ENCODE data around the gene PLXNA2.

PLXNA2 gene

GRCh38 chr1:208219659-208220282, 24.4 kb downstream of the PLXNA2 start:
- no peak for FAIRE-seq

DNA sequence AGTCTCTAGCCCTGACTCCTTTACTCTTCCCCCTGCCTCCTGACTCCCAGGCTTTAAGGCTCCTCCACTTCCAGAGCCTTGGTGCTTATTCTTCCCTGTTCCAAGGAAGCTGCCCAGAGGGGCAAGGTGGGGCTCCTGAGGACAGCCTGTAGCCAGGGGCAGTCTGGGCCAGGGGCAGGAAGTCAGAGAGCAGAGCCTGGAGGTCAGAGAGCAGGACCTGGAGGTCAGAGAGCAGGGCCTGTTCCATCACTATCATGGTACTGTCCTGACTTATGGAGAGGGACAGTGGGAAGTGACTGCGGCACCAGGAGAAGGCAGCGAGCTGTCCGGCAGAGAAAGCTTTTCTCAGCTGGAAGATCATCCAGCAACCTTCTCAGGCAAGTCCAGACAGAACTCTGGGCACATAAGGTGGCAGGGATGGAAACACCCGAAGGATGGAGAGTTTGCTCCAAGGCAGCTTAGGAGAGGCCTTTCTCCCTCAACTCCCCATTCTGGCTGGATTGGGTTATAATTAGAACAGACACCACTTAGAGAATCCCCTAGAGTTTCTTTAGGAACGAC, 25.0 kb downstream of the PLXNA2 start:
- FAIRE-seq: no peak

- no peak for FAIRE-seq
These were observed 25.7 kb downstream of the PLXNA2 start for GRCh38 chr1:208218237-208219097.

GRCh38 chr1:208217781-208218180, 26.4 kb downstream of the PLXNA2 start:
- no peak for FAIRE-seq

GRCh38 chr1:208216806-208217205, 27.4 kb downstream of the PLXNA2 start:
- no peak for FAIRE-seq

DNA sequence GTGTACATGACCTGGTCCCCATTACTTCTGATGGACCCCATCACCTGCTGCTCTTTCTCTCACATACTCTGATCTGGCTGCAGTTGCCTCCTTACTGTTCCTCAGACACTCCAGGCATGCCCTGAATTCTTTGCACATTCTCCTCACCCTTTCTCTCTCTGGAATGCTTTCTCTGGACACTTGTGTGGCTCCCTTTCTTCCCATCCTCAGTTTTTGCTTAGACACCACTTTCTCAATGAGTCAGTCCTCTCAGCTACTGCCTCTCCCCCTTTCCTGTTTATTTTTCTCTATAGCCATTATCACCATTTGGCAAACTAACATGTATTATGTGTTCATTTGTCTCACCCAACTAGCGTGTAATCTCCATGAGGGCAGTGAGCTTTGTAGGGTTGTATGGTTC, 28.1 kb downstream of the PLXNA2 start:
- FAIRE-seq: no peak

GRCh38 chr1:208215393-208215792, 28.8 kb downstream of the PLXNA2 start:
- no peak for FAIRE-seq

DNA sequence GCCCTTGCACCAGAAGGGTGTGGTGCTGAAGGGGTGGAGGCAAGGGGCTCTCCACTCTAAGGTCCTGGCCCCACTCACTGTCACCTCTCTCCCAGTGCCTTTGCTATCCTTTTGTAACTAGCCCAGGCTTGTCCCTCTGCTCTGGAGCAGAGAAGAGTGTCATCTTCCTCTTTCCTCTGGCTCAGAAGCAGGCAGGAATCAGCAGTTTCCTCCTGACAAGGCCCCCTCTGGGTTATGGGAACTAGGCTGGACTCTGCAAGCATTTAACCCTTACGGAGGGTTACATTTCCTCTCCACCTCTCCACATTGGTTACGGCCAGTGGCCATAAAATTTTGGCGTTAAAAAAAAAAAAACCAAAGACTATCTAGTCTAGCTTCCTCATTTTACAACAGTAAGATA, 30.4 kb downstream of the PLXNA2 start:
- FAIRE-seq: no peak

- no peak for FAIRE-seq
These were observed 31.3 kb downstream of the PLXNA2 start for GRCh38 chr1:208212893-208213292.

GRCh38 chr1:208211921-208212843, 32.0 kb downstream of the PLXNA2 start:
- no peak for FAIRE-seq

GRCh38 chr1:208209896-208210589, 34.1 kb downstream of the PLXNA2 start:
- no peak for FAIRE-seq

- no peak for FAIRE-seq
These were observed 34.9 kb downstream of the PLXNA2 start for GRCh38 chr1:208209286-208209685.

DNA sequence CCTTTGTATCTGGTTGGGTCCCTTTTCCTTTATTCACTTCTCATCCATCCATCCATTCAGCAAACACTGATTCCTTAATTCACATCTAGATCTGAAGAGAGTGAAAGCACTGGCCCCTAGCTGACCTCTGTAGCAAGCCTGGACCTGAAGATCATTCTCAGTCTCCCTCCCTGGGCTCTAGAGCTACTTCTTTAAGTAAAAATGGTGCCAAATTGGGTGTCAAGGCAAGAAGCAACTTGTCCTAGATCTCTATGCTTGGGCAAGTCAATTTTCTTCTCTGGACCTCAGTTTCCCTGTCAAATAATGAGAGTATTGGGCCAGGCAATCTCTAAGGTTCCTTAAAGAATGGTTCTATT, 36.1 kb downstream of the PLXNA2 start:
- FAIRE-seq: no peak

DNA sequence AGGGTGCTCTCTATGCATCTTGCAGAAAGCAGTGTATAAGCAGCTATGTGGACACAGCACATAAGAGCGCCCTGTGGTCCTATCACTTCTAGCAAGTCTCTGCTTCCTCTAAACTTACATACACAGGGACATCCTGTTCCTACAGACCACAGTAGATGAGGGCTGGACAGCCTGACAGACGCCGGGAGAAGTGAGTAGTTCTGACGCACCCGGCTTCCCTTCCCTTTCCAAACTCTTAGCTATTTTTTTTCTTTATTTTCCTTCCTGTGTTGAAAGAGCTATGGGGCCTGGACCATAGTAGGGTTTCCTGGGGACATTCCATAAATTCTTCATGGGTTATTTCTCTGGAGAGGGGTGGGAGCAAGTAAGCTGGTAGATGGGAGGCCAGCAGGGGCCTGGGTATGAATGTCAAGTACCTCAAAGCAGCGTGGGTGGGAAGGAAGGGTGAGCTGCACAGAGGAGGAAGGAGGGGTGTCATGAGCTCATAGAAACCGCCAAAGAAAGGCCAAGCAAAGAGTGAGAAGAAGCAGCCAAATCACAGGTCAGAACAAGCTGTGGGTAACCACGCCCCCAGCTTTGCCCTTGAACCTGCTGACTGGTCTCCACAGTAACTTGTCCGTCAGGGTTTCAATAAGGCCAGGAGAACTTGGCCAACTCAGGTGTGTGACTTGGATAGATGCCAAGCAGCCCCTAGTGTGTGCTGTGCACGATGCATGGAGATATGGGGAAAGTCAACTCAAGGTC, 36.6 kb downstream of the PLXNA2 start:
- no peak for FAIRE-seq

DNA sequence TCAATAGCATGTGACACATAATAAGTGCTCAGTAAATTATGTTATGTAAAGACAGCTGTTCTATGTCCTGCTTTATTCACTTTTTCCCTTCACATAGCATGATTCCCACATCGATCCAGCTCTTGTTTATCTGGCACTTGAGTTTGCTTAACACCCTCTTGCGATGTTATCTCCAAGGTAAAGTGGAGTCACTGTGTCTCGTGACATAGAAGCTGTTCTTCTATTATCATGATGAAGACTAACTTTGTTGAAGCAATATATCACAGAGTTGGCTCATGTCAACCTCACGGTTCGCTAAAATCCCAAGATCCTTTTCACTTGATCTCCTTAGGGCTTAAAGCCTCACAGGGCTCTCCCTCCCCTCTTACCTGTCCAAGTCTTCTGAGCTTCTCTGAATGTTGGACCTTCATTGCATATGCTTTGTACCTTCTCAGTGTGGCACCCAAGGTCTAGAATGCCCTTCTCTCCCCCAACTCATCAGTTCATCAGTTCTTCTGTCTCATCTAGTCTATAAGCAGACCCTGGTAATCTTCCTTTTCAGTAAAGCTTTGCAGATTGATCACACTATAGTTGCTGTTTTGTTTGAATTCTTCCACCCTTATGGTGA, 38.0 kb downstream of the PLXNA2 start:
- FAIRE-seq: no peak

GRCh38 chr1:208205216-208206013, 38.8 kb downstream of the PLXNA2 start:
- FAIRE-seq: no peak

- FAIRE-seq: no peak
These were observed 39.4 kb downstream of the PLXNA2 start for GRCh38 chr1:208204779-208205178.

DNA sequence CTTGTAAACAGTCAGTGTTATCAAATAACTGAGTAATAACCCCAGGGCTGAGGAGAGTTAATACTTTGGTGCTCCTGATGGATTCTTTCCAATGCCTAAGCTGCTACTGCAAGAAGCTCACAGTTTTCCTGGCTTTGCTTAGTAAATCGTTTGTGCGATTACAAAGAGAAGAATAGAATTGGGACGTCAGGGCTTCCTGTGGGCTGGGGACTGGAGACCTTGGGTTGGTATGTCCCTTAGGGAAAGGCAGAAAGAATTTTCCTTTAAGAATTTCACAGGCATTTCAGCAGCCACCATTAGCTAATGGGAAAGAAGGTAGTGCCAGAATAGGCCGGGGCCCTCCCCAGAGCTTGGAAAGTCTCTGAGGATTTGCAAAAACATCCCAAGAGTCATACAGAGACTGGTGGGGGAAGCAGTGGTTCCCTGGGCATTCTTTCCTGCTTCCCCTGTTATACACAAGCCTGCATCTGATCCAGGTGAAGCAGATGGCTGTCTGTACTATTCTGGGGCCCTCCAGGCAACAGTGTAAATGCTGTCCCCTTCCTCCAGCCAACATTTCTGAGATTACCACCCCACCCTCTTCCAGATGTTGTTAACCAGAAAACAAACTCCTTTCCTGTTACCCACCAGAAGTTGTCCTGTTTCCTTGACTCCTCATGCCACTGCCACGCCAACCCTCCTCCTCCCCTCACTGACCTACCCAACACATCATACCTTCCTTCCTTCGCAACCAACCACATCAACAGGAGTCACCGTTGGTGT, 40.2 kb downstream of the PLXNA2 start:
- FAIRE-seq: no peak

DNA sequence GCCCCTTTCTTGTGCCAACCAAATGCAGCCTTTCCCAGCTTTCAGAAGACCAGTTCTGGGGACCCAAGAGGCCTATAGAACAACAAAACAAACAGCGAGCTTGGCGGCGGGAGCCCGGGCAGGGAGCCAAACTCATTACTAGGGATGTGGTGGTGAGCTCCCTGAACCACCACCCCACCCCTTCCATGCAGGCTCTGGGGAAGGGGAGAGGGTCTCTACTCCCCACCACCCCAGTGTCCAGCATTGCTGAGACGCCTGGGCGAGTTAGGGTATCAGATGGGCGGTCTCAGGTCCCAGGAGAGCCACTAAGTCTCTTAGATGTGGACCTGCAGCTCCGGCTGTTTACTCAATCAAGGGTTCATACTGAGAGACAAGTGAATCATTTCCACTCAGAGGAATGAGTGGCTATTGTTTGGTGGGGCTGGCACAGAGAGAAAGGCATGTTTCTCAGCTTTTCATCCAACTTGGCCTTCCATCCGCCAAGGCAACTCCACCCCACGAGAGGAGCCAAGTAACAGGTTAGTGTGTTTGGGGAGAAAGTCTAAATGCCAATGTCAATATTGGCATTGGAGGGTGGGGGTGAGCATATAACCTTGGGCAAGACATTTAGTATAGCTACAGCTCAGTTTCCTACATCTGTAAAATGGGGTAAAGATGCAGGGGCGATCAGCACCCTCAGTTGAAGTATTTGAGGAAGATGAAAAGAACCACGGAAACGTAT, 40.9 kb downstream of the PLXNA2 start:
- FAIRE-seq: no peak
